Osteoblast (primary cell): ENCODE results near the gene TCF23. TPM values are rescaled to one million over a fixed set of nuclear protein-coding genes. Genes with fewer than 3 reads are reported as not detected.

ENCODE experiments used
- DNase-seq: peaks from one replicate; pipeline ENCODE4 v3.0.0; 2011; ENCODE audit warnings: low spot score, mixed read lengths; ENCODE audit not compliant: insufficient read length; ENCODE audit errors: missing footprints
- H2AFZ ChIP-seq: 2 replicates; pipeline ENCODE4 v1.6.0; 2011; ENCODE audit warnings: mild to moderate bottlenecking, low read length
- H3K27ac ChIP-seq: 2 replicates; pipeline ENCODE4 v1.5.1; 2011; ENCODE audit warnings: mild to moderate bottlenecking, low read depth, low read length, moderate library complexity
- H3K27me3 ChIP-seq: 2 replicates; pipeline ENCODE4 v1.6.0; 2012; ENCODE audit warnings: mild to moderate bottlenecking, control low read depth, inconsistent platforms, low read length, moderate library complexity; ENCODE audit not compliant: insufficient read depth
- H3K36me3 ChIP-seq: 2 replicates; pipeline ENCODE4 v1.5.1; 2011; ENCODE audit warnings: mild to moderate bottlenecking, low read length, control low read depth, moderate library complexity; ENCODE audit not compliant: insufficient read depth
- H3K4me1 ChIP-seq: 2 replicates; pipeline ENCODE4 v1.5.1; 2011; ENCODE audit warnings: mild to moderate bottlenecking, low read length, control low read depth, moderate library complexity; ENCODE audit not compliant: insufficient read depth
- H3K4me2 ChIP-seq: 2 replicates; pipeline ENCODE4 v1.6.0; 2011; ENCODE audit warnings: mild to moderate bottlenecking, low read length; ENCODE audit not compliant: insufficient read depth
- H3K4me3 ChIP-seq: fragments of 200-600 bp; sonication (generic); 3 replicates; pipeline ENCODE4 v1.5.1; 2012; ENCODE audit warnings: mild to moderate bottlenecking, low read length, inconsistent platforms; ENCODE audit not compliant: insufficient read depth
- H3K79me2 ChIP-seq: 2 replicates; pipeline ENCODE4 v1.6.0; 2012; ENCODE audit warnings: mild to moderate bottlenecking, low read length, control low read depth, inconsistent platforms; ENCODE audit not compliant: insufficient read depth
- H3K9me3 ChIP-seq: 2 replicates; pipeline ENCODE4 v1.5.1; 2011; ENCODE audit warnings: low read depth, low read length, control low read depth
- H4K20me1 ChIP-seq: 2 replicates; pipeline ENCODE4 v1.6.0; 2012; ENCODE audit warnings: mild to moderate bottlenecking, low read length, control low read depth; ENCODE audit not compliant: insufficient read depth
- CTCF ChIP-seq: IDR thresholded peaks from 2 replicates; pipeline ENCODE4 v1.5.1; 2011; ENCODE audit warnings: mild to moderate bottlenecking, low read depth, low read length, moderate library complexity; ENCODE audit errors: extremely low read depth
- total RNA-seq: library from RNA; depleted of rRNA; stranded (reverse); fragments of >200 nt; gene quantifications from 2 replicates; pipeline ENCODE4 v1.2.3, GENCODE V29; 2012

TCF23 gene
- total RNA-seq, 1 donor, result not detected

GRCh38 chr2:27137322-27137935 is 11.4 kb upstream of the TCF23 start:
- H3K27me3 ChIP-seq, result peaks cover 8% of the 10 kb centered on the region
- DNase-seq, result no peak
- H3K36me3 ChIP-seq, result peaks cover 5% of the 10 kb centered on the region
- no peak overlapping the region for H3K27ac ChIP-seq
- no peak overlapping the region for H3K4me2 ChIP-seq
- no peaks in the 10 kb centered on the region for H3K9me3 ChIP-seq
- H3K4me3 ChIP-seq, result no peak overlapping the region
- H4K20me1 ChIP-seq, result peaks cover 14% of the 10 kb centered on the region
- H3K4me1 ChIP-seq, result peaks cover 8% of the 10 kb centered on the region
- H3K79me2 ChIP-seq, result peaks cover 20% of the 10 kb centered on the region
- no peak for TF ChIP-seq CTCF
- no peak overlapping the region for H2AFZ ChIP-seq

GRCh38 chr2:27138111-27138510 is 10.7 kb upstream of the TCF23 start:
- H3K4me3 ChIP-seq, result no peak overlapping the region
- peaks cover 7% of the 10 kb centered on the region for H3K4me1 ChIP-seq
- H3K36me3 ChIP-seq, result no peaks in the 10 kb centered on the region
- TF ChIP-seq CTCF, result no peak
- H3K4me2 ChIP-seq, result no peak overlapping the region
- peaks cover 7% of the 10 kb centered on the region for H4K20me1 ChIP-seq
- DNase-seq, result no peak
- H3K79me2 ChIP-seq, result peaks cover 13% of the 10 kb centered on the region
- no peak overlapping the region for H3K27ac ChIP-seq
- H3K9me3 ChIP-seq, result no peaks in the 10 kb centered on the region
- no peak overlapping the region for H2AFZ ChIP-seq
- H3K27me3 ChIP-seq, result peaks cover 11% of the 10 kb centered on the region

- Histone ChIP-seq H3K27ac (no peak within 1 kb of the TSS), H3K4me3 (no peak within 1 kb of the TSS), H4K20me1 (no peaks in the 10 kb centered on the region), H2AFZ (no peak within 1 kb of the TSS), H3K79me2 (peaks cover 1% of the 10 kb centered on the region), H3K4me2 (no peak within 1 kb of the TSS), H3K36me3 (no peaks in the 10 kb centered on the region), H3K9me3 (no peaks in the 10 kb centered on the region), H3K4me1 (no peaks in the 10 kb centered on the region), H3K27me3 (peaks cover 18% of the 10 kb centered on the region)
- no peak for TF ChIP-seq CTCF
- no peak for DNase-seq
These were observed 9.5 kb upstream of the TCF23 start, which contains the start of gene PRR30 for GRCh38 chr2:27139310-27139709. TSS of gene PRR30 (minus strand) at chr2:27139410. CDS start at chr2:27138329, 1,081 bp downstream.

DNA sequence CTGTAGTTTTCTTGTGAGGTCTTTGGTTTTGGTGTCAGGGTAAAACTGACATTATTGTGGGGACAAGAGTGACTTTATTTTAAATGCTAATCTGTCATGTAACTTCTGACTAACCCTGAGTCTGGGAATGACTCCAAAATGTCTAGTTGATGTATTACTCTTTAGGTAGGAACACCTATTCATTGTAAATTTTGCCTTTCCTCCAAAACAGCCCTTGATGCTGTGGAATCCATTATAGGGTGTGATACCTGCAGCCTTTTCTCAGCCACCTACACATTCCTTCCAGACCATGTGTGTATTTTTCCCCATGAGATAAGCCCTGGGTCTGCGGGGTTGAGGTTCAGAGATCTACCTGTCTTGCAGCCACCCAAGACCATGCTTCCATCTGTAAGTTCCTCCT is 5.5 kb upstream of the TCF23 start:
- no peaks in the 10 kb centered on the region for H3K79me2 ChIP-seq
- H3K36me3 ChIP-seq, result no peaks in the 10 kb centered on the region
- no peak for DNase-seq
- H4K20me1 ChIP-seq, result no peaks in the 10 kb centered on the region
- no peaks in the 10 kb centered on the region for H3K9me3 ChIP-seq
- H2AFZ ChIP-seq, result no peak overlapping the region
- H3K4me3 ChIP-seq, result no peak overlapping the region
- H3K4me1 ChIP-seq, result no peaks in the 10 kb centered on the region
- TF ChIP-seq CTCF, result no peak
- H3K4me2 ChIP-seq, result no peak overlapping the region
- peaks cover 18% of the 10 kb centered on the region for H3K27me3 ChIP-seq
- no peak overlapping the region for H3K27ac ChIP-seq
